Posterior vena cava (tissue), 2 donors: Measurements from ENCODE around the gene TMEM229B. TPM values are rescaled to one million over a fixed set of nuclear protein-coding genes. Genes with fewer than 3 reads are reported as not detected.

Experiments
- DNase-seq: peaks from one replicate; pipeline ENCODE4 v3.0.0-alpha.2; 2020; ENCODE audit warnings: low spot score
- intact Hi-C, 2 donors: fragments of 100-400 bp; cut with DNase I; formaldehyde crosslinking; loops; one replicate each; pipeline versions ENCODE4 v1.14.1 to v1.14.2; 2022 to 2023
- total RNA-seq, 2 donors: library from RNA; stranded (reverse); fragmentation: NEBNext Ultra II Directional; extraction: Animal tissue kit (Norgen Biotek cat#: 25700); gene quantifications; one replicate each; pipeline ENCODE4 v1.2.1, GENCODE V29; 2021
- donor health status: DM: yes; HTN: yes; CAD: no.
- donor health status: DM: yes; HTN: yes; CAD: no.

TMEM229B gene
- total RNA-seq, 2 donors from 2014 or later: 1.7 to 4.4 TPM

GRCh38 chr14:67517083-67517482, 28.6 kb upstream of the TMEM229B start:
- no peak for DNase-seq
- intact Hi-C loops: no loop called here

- DNase-seq: no peak
- intact Hi-C loops: no loop called here
Observed at GRCh38 chr14:67516676-67517075, 28.2 kb upstream of the TMEM229B start.

DNA sequence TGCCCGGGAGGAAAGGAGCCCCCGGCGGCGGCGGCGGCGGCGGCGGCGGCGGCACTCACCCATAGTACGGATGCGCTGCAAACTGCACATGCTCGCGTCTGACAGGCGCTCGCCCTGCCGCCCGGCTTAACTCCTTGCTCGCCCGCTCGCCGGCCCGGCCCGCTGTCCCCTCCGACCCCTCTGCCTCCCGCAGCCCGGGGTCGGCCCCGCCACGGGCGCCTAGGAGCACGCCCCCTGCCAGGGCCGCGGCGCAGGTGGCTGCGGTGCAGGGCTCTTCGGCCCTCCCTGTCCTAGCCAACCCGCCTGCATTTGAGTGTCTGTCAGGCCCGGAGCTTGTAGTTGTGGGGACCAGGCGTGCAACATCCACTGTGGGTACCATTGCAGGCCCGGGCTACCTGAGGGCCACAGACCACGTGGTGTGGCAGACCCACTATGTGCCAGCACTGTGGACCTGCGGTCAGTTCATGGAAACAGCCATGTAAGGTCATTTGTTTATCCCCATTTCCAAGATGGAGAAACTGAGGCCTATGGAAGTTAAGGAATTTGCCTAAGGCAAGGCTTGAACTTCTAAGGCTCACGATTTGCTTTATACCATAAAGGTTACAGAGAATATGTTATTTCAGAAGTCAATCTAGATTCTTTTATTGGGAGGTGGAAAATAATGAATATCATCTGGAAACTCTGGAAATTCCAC, 27.0 kb upstream of the TMEM229B start:
- DNase-seq: no peak
- intact Hi-C loops: no loop called here

GRCh38 chr14:67514650-67515385, 26.3 kb upstream of the TMEM229B start:
- intact Hi-C loops: no loop called here
- no peak for DNase-seq

GRCh38 chr14:67514203-67514607, 25.7 kb upstream of the TMEM229B start:
- no peak for DNase-seq
- intact Hi-C loops: no loop called here

GRCh38 chr14:67513631-67514108, 25.1 kb upstream of the TMEM229B start:
- DNase-seq: no peak
- intact Hi-C loops: no loop called here

- intact Hi-C loops: no loop called here
Observed at GRCh38 chr14:67512463-67513310, 24.2 kb upstream of the TMEM229B start.

GRCh38 chr14:67510836-67511235, 22.3 kb upstream of the TMEM229B start:
- intact Hi-C loops: no loop called here
- DNase-seq: peak; percentile 26

More at GRCh38 chr14:67512463-67513310, 24.2 kb upstream of the TMEM229B start:
- DNase-seq: no peak

DNA sequence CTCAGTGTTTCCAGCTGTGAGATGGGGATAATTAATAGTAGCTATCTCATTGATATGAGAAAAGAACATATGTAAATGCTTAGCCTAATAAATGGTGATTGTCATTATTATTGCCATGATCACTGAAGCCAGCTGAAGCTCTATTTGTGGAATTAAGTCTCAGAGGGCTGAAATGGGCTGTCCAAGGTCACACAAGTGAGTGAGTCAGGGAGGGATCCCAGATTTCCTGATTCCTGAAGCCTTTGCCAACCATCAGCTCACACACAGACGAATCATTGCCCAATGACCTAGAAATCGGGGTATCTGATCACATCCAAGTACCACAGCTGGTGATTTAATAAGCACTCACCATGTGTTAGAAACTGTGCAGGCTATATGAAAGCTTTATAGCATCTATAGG, 21.6 kb upstream of the TMEM229B start:
- peak; percentile 1 for DNase-seq
- intact Hi-C loops: no loop called here

DNA sequence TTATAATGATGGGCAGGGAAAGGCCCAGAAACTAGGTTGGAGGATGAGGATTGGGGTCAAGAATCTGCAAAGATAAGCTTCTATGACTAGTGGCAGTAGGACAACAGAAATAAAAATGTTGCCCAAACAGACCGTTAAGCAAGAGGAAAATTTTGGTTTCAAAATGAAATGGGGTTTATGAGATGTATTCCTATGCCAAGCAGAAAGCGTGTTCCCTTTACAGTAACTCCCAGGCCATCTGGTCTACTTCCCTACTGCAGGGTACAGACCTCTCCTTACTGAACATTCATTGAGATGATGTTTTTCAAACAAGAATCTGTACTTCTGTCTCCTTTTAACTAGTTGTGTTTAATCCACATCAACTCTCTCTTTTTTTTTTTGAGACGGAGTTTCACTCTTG, 20.4 kb upstream of the TMEM229B start:
- peak; percentile 11 for DNase-seq
- intact Hi-C loops: no loop called here

DNA sequence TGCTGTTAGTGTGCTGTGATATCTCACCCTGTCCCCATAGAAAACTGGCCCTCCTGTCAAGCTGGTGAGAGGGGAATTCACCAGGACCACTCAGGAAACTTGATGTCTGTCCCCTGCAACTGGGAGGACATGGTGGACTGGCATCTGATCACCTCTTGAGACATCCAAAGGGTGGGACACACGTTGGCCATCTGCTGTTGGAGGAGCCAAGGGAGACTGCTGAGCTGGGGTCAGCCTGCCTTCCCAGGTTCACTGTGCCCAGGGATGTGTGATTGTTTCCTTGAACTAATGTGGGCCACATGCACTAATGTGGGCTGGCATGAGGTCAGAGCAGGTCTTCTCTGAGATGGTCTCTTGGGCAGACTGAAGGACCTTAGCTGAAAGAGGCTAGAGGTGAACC, 16.7 kb upstream of the TMEM229B start:
- intact Hi-C loops: no loop called here

DNA sequence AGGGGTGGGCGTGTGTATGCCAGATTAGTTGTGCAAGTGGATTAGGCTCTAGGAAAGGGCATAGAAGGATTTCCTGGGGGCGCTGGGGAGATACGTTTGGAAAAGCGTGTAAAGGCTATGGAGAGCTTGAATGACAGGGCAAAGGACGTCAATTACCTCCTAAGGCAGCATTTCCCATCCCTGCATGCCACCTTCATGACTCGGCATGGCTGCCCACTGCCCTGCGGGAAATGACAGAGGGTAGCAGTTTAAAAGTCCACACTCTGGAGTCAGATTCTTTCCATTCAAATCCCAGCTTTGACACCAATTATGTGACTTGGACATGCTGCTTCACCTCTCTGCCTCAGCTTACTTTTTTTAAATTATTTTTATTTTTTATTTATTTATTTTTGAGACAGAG, 14.8 kb upstream of the TMEM229B start:
- intact Hi-C loops: no loop called here
- DNase-seq: peak; percentile 8

More for the DNA sequence above, 16.7 kb upstream of the TMEM229B start:
- peak; percentile 52 for DNase-seq

DNA sequence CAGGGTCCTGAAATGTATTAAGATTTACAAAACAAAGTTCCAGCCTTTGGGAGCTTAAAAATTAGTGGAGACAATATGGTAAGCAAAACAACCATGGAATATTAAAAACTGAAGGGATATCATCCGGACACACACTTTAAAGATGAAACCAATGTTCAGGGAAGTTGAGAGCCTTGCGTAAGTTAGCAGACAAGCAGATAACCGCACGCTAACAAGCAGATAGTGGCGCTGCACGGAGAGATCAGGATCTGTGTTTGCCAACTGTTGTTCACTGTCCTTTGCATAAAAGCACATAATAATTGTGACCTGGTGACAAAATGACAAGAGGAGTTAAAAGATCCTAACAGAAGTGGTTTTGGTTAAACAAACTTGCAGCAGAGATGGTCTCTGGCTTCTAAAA, 14.3 kb upstream of the TMEM229B start:
- intact Hi-C loops: no loop called here
- peak; percentile 3 for DNase-seq

- intact Hi-C loops: no loop called here
Observed at GRCh38 chr14:67501670-67502069, 13.1 kb upstream of the TMEM229B start.

GRCh38 chr14:67500981-67501380, 12.5 kb upstream of the TMEM229B start:
- intact Hi-C loops: no loop called here
- DNase-seq: no peak

More at GRCh38 chr14:67501670-67502069, 13.1 kb upstream of the TMEM229B start:
- DNase-seq: no peak

- intact Hi-C loops: no loop called here
Observed at GRCh38 chr14:67497716-67498115, 9.2 kb upstream of the TMEM229B start.

GRCh38 chr14:67497216-67497615, 8.7 kb upstream of the TMEM229B start:
- intact Hi-C loops: no loop called here
- DNase-seq: peak; percentile 41

More at GRCh38 chr14:67497716-67498115, 9.2 kb upstream of the TMEM229B start:
- DNase-seq: no peak

GRCh38 chr14:67495827-67496226, 7.3 kb upstream of the TMEM229B start:
- intact Hi-C loops: no loop called here

GRCh38 chr14:67493092-67493717, 4.7 kb upstream of the TMEM229B start:
- intact Hi-C loops: no loop called here
- no peak for DNase-seq

More at GRCh38 chr14:67495827-67496226, 7.3 kb upstream of the TMEM229B start:
- DNase-seq: peak; percentile 30
